Epithelial cell of proximal tubule (primary cell): ENCODE measurements around the gene MBP. TPM values are rescaled to one million over a fixed set of nuclear protein-coding genes. Genes with fewer than 3 reads are reported as not detected.

Source experiments
- DNase-seq: peaks from one replicate; pipeline ENCODE4 v3.0.0-alpha.2; 2011; ENCODE audit warnings: low read depth
- H3K4me3 ChIP-seq: 2 replicates; pipeline ENCODE4 v1.5.1; 2011; ENCODE audit warnings: low read depth, mild to moderate bottlenecking, low read length
- total RNA-seq: library from RNA; depleted of rRNA; stranded (reverse); fragments of >200 nt; gene quantifications from 2 replicates; pipeline ENCODE4 v1.2.3, GENCODE V29; 2015
- TF ChIP-seq, protein P1 (sequence below): conservative IDR thresholded peaks from 2 replicates; pipeline ENCODE4 v1.5.1; 2012; ENCODE audit warnings: low read depth, mild to moderate bottlenecking, low read length

MBP gene
- total RNA-seq, 1 donor from 2014 or later = 19.1 TPM

- DNase-seq = no peak
- TF ChIP-seq, protein P1, sequence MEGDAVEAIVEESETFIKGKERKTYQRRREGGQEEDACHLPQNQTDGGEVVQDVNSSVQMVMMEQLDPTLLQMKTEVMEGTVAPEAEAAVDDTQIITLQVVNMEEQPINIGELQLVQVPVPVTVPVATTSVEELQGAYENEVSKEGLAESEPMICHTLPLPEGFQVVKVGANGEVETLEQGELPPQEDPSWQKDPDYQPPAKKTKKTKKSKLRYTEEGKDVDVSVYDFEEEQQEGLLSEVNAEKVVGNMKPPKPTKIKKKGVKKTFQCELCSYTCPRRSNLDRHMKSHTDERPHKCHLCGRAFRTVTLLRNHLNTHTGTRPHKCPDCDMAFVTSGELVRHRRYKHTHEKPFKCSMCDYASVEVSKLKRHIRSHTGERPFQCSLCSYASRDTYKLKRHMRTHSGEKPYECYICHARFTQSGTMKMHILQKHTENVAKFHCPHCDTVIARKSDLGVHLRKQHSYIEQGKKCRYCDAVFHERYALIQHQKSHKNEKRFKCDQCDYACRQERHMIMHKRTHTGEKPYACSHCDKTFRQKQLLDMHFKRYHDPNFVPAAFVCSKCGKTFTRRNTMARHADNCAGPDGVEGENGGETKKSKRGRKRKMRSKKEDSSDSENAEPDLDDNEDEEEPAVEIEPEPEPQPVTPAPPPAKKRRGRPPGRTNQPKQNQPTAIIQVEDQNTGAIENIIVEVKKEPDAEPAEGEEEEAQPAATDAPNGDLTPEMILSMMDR = no peak
- no peak overlapping the region for H3K4me3 ChIP-seq
Measured at GRCh38 chr18:77119851-77120491, 12.6 kb downstream of the MBP start.

GRCh38 chr18:77119101-77119850, 13.3 kb downstream of the MBP start:
- TF ChIP-seq, protein P1 = no peak
- no peak overlapping the region for H3K4me3 ChIP-seq
- no peak for DNase-seq

- H3K4me3 ChIP-seq = no peak overlapping the region
- no peak for DNase-seq
- TF ChIP-seq, protein P1 = no peak
Measured at GRCh38 chr18:77118256-77119090, 14.1 kb downstream of the MBP start.

- DNase-seq = no peak
- TF ChIP-seq, protein P1 = no peak
- no peak overlapping the region for H3K4me3 ChIP-seq
Measured at GRCh38 chr18:77116201-77117080, 16.1 kb downstream of the MBP start.

DNA sequence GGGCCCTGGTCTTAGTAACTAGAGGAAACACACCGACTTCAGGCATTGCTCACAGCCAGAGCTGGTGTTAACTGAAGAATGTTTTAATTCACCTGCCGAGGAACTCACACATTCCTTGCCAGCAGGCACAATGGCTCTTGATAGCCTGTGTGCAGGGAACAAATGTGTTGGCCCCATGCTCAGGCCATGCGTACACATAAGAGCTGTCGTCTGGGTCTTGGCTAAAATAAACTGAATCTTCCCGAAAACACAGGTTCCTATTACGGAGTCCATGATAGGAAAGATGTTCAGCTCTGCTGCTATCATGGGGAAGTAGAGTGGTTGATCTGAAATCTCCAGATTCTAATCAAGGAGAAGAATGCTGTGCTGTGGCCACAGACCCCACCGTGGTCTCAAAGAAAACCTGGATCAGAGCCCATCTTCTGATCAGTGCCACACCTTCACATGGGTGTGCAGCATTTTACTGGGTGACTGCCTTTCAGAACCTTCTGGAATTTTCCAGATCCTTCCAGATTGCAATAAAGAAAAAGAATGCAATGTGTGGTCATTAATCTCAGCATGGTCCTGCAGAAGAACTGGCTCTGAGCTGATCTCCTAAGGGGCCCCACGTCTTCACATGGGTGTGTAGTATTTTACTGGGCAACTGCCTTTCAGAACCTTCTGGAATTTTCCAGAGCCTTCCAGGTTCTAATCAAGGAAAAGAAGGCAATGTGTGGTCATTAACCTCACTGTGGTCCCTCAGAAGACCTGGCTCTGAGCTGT, 17.2 kb downstream of the MBP start:
- TF ChIP-seq, protein P1 = no peak
- peak overlapping the region; percentile 27 for H3K4me3 ChIP-seq
- DNase-seq = no peak
